ENCODE measurements around the gene RAB17. TPM values are rescaled to one million over a fixed set of nuclear protein-coding genes. Genes with fewer than 3 reads are reported as not detected.

Gene RAB17
- total RNA-seq, 2 donors from 2014 or later: 32.5 to 34.7 TPM

- Histone ChIP-seq H3K9me3 (no peaks in the 10 kb centered on the region), H3K27me3 (no peaks in the 10 kb centered on the region), H3K36me3 (no peaks in the 10 kb centered on the region), H3K27ac (no peak overlapping the region), H3K4me1 (peaks cover 8% of the 10 kb centered on the region), H3K9ac (ENCODE audit: low read depth in 2 of 2, low read length in 2 of 2) (no peak overlapping the region), H3K4me3 (no peak overlapping the region)
- intact Hi-C loops (cut with DNase I): no loop called here
- TF ChIP-seq CTCF (IDR thresholded peaks at IDR 0.05): no peak
- DNase-seq: no peak
Observed at GRCh38 chr2:237542001-237542704, 48.4 kb downstream of the RAB17 start.

GRCh38 chr2:237541243-237541642, 49.3 kb downstream of the RAB17 start:
- H3K36me3 ChIP-seq: no peaks in the 10 kb centered on the region
- no peak for DNase-seq
- no peak overlapping the region for H3K4me3 ChIP-seq
- H3K27ac ChIP-seq: no peak overlapping the region
- H3K4me1 ChIP-seq: peaks cover 8% of the 10 kb centered on the region
- TF ChIP-seq CTCF (IDR thresholded peaks at IDR 0.05): no peak
- H3K27me3 ChIP-seq: no peaks in the 10 kb centered on the region
- no peaks in the 10 kb centered on the region for H3K9me3 ChIP-seq
- intact Hi-C loops (cut with DNase I): no loop called here
- H3K9ac ChIP-seq (ENCODE audit: low read depth in 2 of 2, low read length in 2 of 2): no peak overlapping the region

GRCh38 chr2:237540823-237541222, 49.7 kb downstream of the RAB17 start:
- intact Hi-C loops (cut with DNase I): no loop called here
- Histone ChIP-seq H3K4me3 (no peak overlapping the region), H3K36me3 (no peaks in the 10 kb centered on the region), H3K4me1 (peaks cover 8% of the 10 kb centered on the region), H3K9me3 (no peaks in the 10 kb centered on the region), H3K27me3 (no peaks in the 10 kb centered on the region), H3K9ac (ENCODE audit: low read depth in 2 of 2, low read length in 2 of 2) (peak overlapping the region in 1 of 2 donors; percentile 34), H3K27ac (no peak overlapping the region)
- DNase-seq: peak; percentile 86
- no peak for TF ChIP-seq CTCF (IDR thresholded peaks at IDR 0.05)

- Histone ChIP-seq H3K4me3 (no peak overlapping the region), H3K27ac (no peak overlapping the region), H3K27me3 (no peaks in the 10 kb centered on the region), H3K4me1 (peaks cover 8% of the 10 kb centered on the region), H3K9me3 (no peaks in the 10 kb centered on the region), H3K36me3 (no peaks in the 10 kb centered on the region), H3K9ac (ENCODE audit: low read depth in 2 of 2, low read length in 2 of 2) (peak overlapping the region in 1 of 2 donors; percentile 34)
- TF ChIP-seq CTCF (IDR thresholded peaks at IDR 0.05): no peak
- DNase-seq: no peak
- intact Hi-C loops (cut with DNase I): no loop called here
Observed at GRCh38 chr2:237540223-237540775, 50.2 kb downstream of the RAB17 start.

GRCh38 chr2:237539681-237540080, 50.9 kb downstream of the RAB17 start:
- H3K9ac ChIP-seq (ENCODE audit: low read depth in 2 of 2, low read length in 2 of 2): no peak overlapping the region
- DNase-seq: no peak
- H3K36me3 ChIP-seq: no peaks in the 10 kb centered on the region
- intact Hi-C loops (cut with DNase I): no loop called here
- no peak overlapping the region for H3K4me3 ChIP-seq
- H3K9me3 ChIP-seq: no peaks in the 10 kb centered on the region
- no peak for TF ChIP-seq CTCF (IDR thresholded peaks at IDR 0.05)
- H3K27me3 ChIP-seq: no peaks in the 10 kb centered on the region
- peaks cover 8% of the 10 kb centered on the region for H3K4me1 ChIP-seq
- H3K27ac ChIP-seq: no peak overlapping the region

Data from colonic mucosa (tissue), 4 donors.